NCI-H128 (cell line): ENCODE measurements around the gene GSTO2.

ENCODE experiments used
- DNase-seq: peaks from one replicate; lab custom pipeline; 2025; ENCODE audit not compliant: unreplicated experiment; lab: John Stamatoyannopoulos, UW

The GSTO2 gene

GRCh38 chr10:104306897-104307296 lies 37.9 kb downstream of the GSTO2 start:
- no peak for DNase-seq

GRCh38 chr10:104307576-104308438 lies 38.8 kb downstream of the GSTO2 start:
- no peak for DNase-seq

DNA sequence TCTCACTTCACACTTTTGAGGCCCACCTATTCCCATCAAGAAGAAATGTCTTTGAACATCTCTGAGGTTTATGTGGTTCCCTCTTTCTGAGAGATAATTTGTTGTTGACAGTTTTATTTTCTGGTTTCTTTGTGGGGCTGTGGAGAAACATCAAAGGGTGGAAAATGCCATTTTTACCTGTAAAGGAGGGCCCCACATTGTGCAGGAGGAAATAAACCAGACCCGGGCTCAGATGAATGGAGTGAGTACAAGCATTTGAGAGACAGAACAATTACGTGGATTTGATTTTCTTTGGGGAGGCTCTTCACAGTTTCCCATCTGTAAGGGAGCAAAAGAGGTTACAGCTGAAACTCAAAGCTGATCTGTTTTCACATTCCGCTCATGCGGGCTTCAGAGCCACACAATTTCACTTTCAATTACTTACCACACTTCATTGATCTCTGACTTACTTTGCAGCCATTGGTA lies 39.5 kb downstream of the GSTO2 start:
- DNase-seq = no peak

DNA sequence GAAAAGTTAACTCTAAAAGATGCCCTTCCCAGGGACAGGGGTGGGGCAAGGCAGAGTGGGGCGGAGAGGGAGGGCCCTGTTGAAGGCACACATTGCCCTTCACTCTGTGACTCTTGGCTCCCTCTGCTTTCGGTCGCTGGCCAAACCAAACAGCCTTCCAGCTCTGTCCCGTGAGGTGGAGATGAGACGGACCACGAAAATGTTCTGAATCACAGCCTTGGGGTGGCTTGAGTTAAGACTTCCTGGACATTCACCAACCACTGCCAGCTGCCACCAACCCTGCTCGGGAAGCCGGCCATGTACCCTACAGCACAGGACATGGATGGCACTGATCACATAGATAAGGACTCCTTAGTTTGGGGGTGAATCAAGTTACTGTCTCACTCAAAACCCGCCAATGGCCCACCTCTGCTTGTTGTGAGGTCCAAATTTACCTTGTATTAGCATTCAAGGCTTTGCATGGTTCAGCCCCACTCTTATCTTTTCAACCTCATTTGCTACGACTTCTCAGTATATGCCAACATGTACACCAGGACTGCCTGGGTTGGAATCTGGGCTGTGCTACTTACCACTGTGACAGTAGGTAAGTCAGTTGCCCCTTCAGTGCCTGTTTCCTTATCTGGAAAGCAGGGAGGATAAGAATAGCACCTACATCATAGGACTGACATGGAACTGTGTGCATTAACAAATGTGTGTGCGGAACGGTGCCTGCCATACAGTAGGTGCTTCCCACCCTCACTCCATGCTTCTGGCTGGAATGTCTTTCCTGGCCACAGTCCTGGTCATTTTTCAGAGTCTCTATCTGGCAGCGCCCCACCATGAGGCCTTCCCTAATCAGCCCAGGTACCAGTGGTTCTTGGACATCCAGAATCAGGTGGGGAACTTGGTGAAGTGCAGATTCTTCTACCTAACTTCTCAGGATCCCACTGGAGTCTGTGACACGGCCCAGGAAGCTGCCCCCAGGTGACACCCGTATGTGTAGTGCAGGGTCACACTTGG lies 41.3 kb downstream of the GSTO2 start:
- no peak for DNase-seq

GRCh38 chr10:104311184-104311720 lies 42.3 kb downstream of the GSTO2 start:
- no peak for DNase-seq

GRCh38 chr10:104314591-104315485 lies 45.9 kb downstream of the GSTO2 start:
- no peak for DNase-seq

DNA sequence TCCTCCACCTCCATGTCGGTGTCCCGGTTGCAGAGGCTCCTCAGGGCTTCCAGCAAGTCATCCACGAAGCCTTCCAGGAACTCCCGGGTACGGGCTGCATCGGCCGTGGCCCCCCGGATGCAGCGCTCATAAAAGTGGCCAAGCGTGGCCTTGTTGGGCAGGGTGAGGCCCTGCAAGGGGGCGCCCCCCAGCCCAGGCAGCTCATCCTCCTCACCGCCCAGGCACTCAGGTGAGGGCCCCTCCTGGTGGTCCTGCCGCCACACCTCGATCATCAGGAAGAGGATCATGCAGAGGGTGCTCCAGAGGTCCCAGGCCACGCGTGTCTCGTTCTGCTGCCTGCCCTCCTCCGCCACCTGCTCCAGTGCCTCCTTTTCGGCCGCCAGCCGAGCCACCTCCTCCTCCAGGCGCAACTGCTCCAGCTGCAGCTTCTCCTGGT lies 46.5 kb downstream of the GSTO2 start:
- no peak for DNase-seq

DNA sequence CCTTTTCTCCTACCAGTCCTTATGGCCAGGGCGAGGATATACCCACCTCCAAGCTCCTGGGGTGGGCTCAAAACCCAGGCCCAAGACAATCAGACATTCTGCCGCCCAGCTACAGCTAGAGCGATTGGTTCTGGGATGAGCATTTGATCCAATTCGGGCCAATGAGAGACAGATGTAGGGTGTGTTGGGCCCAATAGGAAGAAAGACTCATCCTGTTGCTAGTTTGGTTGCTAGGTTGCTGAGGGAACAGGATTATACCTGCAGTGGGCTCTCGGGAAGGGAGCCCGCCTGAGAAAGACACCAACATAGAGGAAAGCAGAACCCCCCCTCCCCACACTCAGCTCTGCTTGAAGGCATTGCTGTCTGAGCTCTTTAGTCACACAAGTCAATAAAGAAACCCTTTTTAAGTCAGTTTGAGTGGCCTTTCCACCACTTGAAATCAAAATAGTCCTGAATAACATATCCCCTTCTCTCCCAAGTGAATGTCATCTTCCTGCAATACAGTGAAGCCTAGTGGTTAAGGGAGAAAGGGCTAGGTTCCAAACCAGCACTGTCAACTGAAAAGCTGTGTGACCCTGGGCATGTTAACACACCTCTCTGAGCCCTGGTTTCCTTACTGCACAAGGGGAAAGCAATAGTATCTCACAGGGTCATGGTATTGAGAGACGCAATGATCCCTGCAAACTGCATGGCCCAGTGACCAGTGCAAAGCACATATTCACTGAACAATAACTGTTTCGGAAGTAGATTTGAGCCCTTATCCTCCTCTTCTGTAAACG lies 47.5 kb downstream of the GSTO2 start:
- no peak for DNase-seq

GRCh38 chr10:104317269-104317710 lies 48.3 kb downstream of the GSTO2 start:
- no peak for DNase-seq

GRCh38 chr10:104317726-104318299 lies 48.8 kb downstream of the GSTO2 start:
- DNase-seq = no peak

DNA sequence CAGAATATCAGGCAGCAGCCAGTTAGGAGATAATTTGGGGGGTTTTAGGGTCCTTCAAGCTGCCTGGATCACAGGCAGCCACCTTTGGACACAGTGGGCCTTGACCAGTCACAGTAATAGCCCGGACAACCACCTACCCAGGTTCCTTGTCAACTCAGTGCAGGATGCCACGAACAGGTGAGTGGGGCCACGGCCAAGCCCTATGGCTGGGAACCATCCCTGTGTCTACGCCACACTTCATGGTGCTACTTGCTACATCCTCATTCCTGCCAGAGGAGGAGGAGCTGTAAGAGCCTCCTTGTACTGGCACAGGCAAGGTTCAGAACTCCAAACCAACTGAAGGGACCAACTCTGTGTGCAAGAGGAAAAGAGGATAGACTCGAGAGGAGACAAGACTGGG lies 49.3 kb downstream of the GSTO2 start:
- no peak for DNase-seq

DNA sequence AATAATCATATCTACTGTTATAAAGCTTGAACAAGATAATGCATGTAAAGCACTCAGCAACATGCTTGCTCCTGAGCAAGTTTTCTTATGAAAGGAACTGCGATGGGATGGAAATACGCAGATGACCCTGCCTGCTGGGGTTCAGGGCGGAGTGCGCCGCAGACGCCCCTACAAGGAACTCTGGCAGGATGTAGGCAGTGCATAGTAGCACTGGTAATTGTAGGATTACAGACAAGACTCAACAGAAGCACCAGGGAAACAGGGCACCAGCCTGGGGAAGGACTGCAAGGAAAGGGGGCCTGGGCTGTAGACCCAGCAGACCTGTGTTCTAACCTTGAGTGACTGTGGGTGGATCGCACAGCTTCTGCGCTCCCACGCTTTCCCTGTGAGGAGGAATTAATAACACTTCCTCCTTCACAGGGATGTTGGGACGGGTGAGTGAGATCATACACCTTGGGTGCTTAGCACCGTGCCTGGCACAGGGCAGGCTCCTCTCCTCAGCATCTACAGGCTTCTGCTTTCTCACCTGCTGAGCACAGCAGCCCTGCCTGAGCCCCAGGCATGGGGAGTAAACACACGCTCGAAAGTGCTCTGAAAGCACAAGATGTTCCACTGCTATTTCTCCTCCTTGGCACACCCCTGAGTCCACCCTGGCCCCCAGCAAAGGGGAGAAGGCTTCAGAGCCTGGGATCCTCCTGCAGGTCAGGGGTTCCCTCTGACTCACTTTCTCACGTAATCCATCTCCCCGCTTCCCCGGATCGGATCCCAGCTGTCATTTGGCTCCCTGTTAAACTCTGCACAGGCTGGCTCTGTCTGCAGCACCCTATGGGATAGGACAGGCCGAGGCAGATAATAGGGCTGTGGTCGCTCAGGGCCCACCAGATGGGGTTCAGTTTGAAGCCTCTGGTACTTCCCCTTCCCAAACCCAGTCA lies 50.1 kb downstream of the GSTO2 start:
- no peak for DNase-seq

DNA sequence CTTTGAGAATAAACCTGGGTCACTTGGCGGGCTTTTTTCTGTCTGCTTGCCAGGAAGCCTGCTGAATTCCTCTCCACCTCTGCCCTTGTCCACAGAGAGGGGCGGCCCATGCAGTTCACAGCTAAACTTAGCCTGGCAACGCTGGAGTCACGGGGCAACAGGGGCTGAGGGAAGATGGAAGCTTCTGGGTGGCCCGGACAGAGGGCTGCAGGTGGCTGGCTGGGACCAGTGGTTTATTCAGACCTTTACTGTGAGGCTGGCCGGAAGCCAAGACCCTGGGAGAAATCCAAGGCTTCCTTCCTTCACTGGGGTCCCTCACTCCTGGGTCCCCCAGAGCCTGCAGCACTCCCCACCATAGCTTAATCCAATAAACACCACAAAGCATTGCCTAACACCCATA lies 52.2 kb downstream of the GSTO2 start:
- DNase-seq = no peak

- no peak for DNase-seq
Measured at GRCh38 chr10:104321725-104322415, 52.9 kb downstream of the GSTO2 start.

- DNase-seq = no peak
Measured at GRCh38 chr10:104322416-104322782, 53.4 kb downstream of the GSTO2 start.

- no peak for DNase-seq
Measured at GRCh38 chr10:104323085-104323484, 54.1 kb downstream of the GSTO2 start.

- no peak for DNase-seq
Measured at GRCh38 chr10:104323760-104324201, 54.8 kb downstream of the GSTO2 start.
